Heart left ventricle (tissue), 16 donors: ENCODE data around the gene HS6ST3. TPM values are rescaled to one million over a fixed set of nuclear protein-coding genes. Genes with fewer than 3 reads are reported as not detected.

Experiments
- ATAC-seq, 4 donors: fragments of 200-7000 bp; cut with Tn5 transposase; one replicate each; pipeline ENCODE4 v1.9.1; 2020 to 2022; ENCODE audit warnings: moderate library complexity in 4 of 4, mild to moderate bottlenecking in 3 of 4, moderate number of reproducible peaks in 1 of 4
- DNase-seq, 5 donors: peaks; one replicate each; pipeline ENCODE4 v3.0.0-alpha.2; 2020
- H3K27ac ChIP-seq, 12 donors: fragments of 200-600 bp; sonication (generic) in 4 of 12; one replicate each; pipeline versions ENCODE4 v1.5.0 to v1.8.0; 2016 to 2022; ENCODE audit warnings: mild to moderate bottlenecking in 2 of 12
- H3K27me3 ChIP-seq, 9 donors: fragments of 200-600 bp; sonication (generic) in 2 of 9; one replicate each; pipeline versions ENCODE4 v1.5.1 to v1.8.0; 2016 to 2022; ENCODE audit warnings: mild to moderate bottlenecking in 3 of 9
- H3K36me3 ChIP-seq, 9 donors: fragments of 200-600 bp; sonication (generic) in 2 of 9; one replicate each; pipeline versions ENCODE4 v1.5.0 to v1.8.0; 2018 to 2022; ENCODE audit warnings: mild to moderate bottlenecking in 2 of 9
- H3K4me1 ChIP-seq, 12 donors: fragments of 200-600 bp; sonication (generic) in 4 of 12; one replicate each; pipeline versions ENCODE4 v1.5.0 to v1.8.0; 2016 to 2022; ENCODE audit warnings: mild to moderate bottlenecking in 3 of 12
- H3K4me3 ChIP-seq, 12 donors: fragments of 200-600 bp; sonication (generic) in 4 of 12; one replicate each; pipeline versions ENCODE4 v1.5.0 to v1.8.0; 2017 to 2022; ENCODE audit warnings: mild to moderate bottlenecking in 9 of 12, moderate library complexity in 4 of 12
- H3K9me3 ChIP-seq, 12 donors: fragments of 200-600 bp; sonication (generic) in 4 of 12; one replicate each; pipeline versions ENCODE4 v1.5.0 to v1.8.0; 2016 to 2022; ENCODE audit warnings: mild to moderate bottlenecking in 1 of 12
- POLR2A ChIP-seq, 2 donors: fragments of 450-650 bp; IDR thresholded peaks; one replicate each; pipeline ENCODE4 v1.6.1; 2017; ENCODE audit warnings: antibody characterized with exemption in 2 of 2, mild to moderate bottlenecking in 2 of 2, moderate library complexity in 2 of 2
- WGBS, 4 donors: extraction: QIAGEN DNeasy Blood & Tissue Kit in 2 of 4; methylation state at CpG; one replicate each; pipeline versions ENCODE4 v1.1.5 to v1.1.7; 2013 to 2018; 5-methylcytosine and 5-hydroxymethylcytosine counted together
- intact Hi-C, 10 donors: fragments of 100-400 bp; cut with DNase I; formaldehyde crosslinking; loops; one replicate each; pipeline versions ENCODE4 v1.11.1 to v1.14.2; 2022
- polyA plus RNA-seq, 2 donors: library from polyadenylated mRNA; stranded (reverse); fragments of 200-250 nt; gene quantifications; one replicate each; pipeline ENCODE4 v1.2.3, GENCODE V29; 2013
- total RNA-seq, 9 donors: library from RNA; depleted of rRNA in 2 of 9; stranded (reverse); fragments of >200 nt in 2 of 9; fragmentation: NEBNext Ultra II Directional in 3 of 9; extraction: Animal tissue kit (Norgen Biotek cat#: 25700) in 3 of 9; gene quantifications; one replicate each; pipeline versions ENCODE4 v1.1.0 to v1.2.4, GENCODE V29; 2016 to 2023
- TF ChIP-seq, protein P1 (sequence below), 12 donors: fragments of 200-600 bp; sonication (generic) in 4 of 12; IDR thresholded peaks; one replicate each; pipeline versions ENCODE4 v1.5.0 to v1.8.0; 2018 to 2022; ENCODE audit warnings: antibody characterized with exemption in 12 of 12, mild to moderate bottlenecking in 5 of 12
- donor health status: ischemic (EF 13 %, LVEDD 7.1; RV severe dilation, severe dysfunction).
- donor health status: healthy with polysubstance abuse.
- donor health status: DM: no; HTN: yes; CAD: no.
- donor health status: DM: no; HTN: no; CAD: no.
- donor health status: ischemic (EF 25% LVEDD 6.9; RV normal size, moderate dysfunction).
- donor health status: ischemic (EF 25% LVEDD 5.7; RV mildly dilated, moderate dysfunction).
- donor health status: healthy.
- donor health status: DM: yes; HTN: yes; CAD: no.
- donor health status: ischemic (EF 35%, LVEDD 5.7; RV mildly dilated, moderate dysfunction).
- donor health status: nonischemic (EF 11% LVEDD 7.7; RV severe dilation, severe dysfunction).
- donor health status: DM: yes; HTN: yes; CAD: no.
- donor health status: PGD.
- donor health status: ischemic (EF 29% LVEDD 5.4; RV normal size, mild dysfunction).
- donor health status: nonischemic (EF 23%, LVEDD 6.1; RV moderate dilation, normal function).

HS6ST3 gene
- total and polyA plus RNA-seq, 11 donors = 0.01 to 5.2 (median 1.2) TPM

DNA sequence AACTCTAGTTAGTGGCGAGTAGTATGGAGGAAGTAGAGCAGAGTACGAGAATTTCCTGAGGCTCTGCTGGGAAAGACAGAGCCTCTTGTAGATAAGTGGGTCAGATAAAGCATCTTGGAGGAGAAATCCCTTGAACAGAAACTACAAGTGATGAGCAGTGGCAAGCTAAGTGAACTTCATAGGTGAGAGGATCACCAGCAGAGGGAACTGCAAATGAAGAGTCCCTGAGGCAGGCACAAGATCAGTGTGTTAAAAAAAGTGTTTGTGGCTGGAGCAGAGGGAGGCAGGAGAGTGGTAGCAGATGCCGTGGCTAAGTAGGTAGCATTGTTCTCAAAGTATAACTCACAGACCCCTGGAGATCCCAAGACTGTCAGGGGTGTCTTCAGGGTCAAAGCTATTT, 437.6 kb downstream of the HS6ST3 start:
- no peak overlapping the region for H3K27ac ChIP-seq
- H3K27me3 ChIP-seq = no peaks in the 10 kb centered on the region
- no peak for DNase-seq
- no peak for ATAC-seq
- TF ChIP-seq POLR2A (IDR thresholded peaks at IDR 0.05) = no peak
- TF ChIP-seq, protein P1, sequence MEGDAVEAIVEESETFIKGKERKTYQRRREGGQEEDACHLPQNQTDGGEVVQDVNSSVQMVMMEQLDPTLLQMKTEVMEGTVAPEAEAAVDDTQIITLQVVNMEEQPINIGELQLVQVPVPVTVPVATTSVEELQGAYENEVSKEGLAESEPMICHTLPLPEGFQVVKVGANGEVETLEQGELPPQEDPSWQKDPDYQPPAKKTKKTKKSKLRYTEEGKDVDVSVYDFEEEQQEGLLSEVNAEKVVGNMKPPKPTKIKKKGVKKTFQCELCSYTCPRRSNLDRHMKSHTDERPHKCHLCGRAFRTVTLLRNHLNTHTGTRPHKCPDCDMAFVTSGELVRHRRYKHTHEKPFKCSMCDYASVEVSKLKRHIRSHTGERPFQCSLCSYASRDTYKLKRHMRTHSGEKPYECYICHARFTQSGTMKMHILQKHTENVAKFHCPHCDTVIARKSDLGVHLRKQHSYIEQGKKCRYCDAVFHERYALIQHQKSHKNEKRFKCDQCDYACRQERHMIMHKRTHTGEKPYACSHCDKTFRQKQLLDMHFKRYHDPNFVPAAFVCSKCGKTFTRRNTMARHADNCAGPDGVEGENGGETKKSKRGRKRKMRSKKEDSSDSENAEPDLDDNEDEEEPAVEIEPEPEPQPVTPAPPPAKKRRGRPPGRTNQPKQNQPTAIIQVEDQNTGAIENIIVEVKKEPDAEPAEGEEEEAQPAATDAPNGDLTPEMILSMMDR (IDR thresholded peaks at IDR 0.05) = no peak
- no peaks in the 10 kb centered on the region for H3K9me3 ChIP-seq
- H3K36me3 ChIP-seq = no peaks in the 10 kb centered on the region
- no peaks in the 10 kb centered on the region for H3K4me1 ChIP-seq
- intact Hi-C loops = no loop called here
- no peak overlapping the region for H3K4me3 ChIP-seq
- 35 to 51% (median 43%) methylated on average over 3 of the region's 3 CpGs for WGBS, 4 donors

DNA sequence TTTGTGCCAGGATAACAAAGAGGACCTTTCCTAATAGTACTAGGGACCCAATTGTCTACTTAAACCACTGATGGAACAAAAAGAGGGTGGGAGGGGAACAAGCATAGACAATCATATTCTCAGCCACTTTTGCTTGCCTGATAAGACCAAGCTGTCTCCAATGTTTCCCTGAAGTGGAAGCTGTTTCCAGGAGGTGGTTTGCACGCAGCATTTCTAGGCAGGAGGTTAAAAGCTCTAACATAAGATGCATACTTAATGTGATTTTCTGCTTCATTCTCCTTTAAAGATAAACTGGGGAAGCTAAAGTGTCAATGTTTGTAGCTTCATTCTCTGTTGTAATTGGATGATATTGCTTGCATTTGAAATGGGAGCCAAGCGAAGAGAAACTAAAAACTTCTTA, 442.9 kb downstream of the HS6ST3 start:
- Histone ChIP-seq H3K27ac (no peak overlapping the region), H3K9me3 (no peaks in the 10 kb centered on the region), H3K4me1 (no peaks in the 10 kb centered on the region), H3K36me3 (no peaks in the 10 kb centered on the region), H3K27me3 (no peaks in the 10 kb centered on the region), H3K4me3 (no peak overlapping the region)
- 70 to 82% (median 76%) methylated on average over 2 of the region's 2 CpGs for WGBS, 4 donors
- intact Hi-C loops = no loop called here
- ATAC-seq = no peak
- DNase-seq = no peak
- TF ChIP-seq, protein P1 (IDR thresholded peaks at IDR 0.05) = no peak
- TF ChIP-seq POLR2A (IDR thresholded peaks at IDR 0.05) = no peak

DNA sequence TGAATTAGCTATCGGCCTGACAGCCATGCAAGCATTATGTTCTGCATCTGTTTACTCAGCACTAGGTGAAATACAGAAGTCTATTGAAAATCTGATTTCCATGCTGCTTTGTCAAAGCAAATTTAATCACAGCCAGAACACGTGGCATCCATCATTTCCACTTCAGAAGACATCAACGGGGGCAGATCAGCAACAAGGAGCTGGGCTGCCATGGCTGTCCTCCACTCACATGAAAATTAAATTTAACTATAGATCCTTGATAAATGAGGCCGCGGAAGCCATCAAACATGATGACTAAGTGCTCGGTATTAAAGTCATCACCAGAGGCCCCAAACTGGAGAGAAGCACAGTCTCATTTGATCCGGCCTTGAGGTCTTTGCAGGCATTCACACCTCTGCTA, 443.5 kb downstream of the HS6ST3 start:
- Histone ChIP-seq H3K36me3 (no peaks in the 10 kb centered on the region), H3K4me1 (no peaks in the 10 kb centered on the region), H3K4me3 (no peak overlapping the region), H3K27me3 (no peaks in the 10 kb centered on the region), H3K9me3 (no peaks in the 10 kb centered on the region), H3K27ac (no peak overlapping the region)
- no peak for ATAC-seq
- no peak for TF ChIP-seq POLR2A (IDR thresholded peaks at IDR 0.05)
- TF ChIP-seq, protein P1 (IDR thresholded peaks at IDR 0.05) = no peak
- WGBS, 4 donors = 66 to 75% (median 68%) methylated on average over 7 of the region's 7 CpGs
- intact Hi-C loops = no loop called here
- DNase-seq = no peak

DNA sequence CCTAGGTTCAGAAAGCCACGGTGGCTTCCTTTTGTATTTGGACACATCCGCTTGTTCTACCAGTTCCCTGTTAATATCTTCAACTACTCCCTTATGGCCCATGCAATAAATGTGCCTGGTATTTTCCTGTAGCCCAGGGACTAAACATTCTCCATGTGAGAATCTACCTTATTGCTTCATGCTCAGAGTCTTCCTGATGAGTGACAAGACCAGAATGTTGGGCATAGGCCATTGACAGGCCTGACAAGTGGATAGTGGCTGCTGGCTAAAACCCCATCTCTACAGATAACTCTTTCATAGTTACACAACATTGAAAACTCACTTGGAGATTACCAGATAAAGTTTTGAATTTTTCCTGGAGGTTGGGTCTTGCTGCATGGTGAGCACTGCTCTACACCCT, 449.9 kb downstream of the HS6ST3 start:
- WGBS, 4 donors = 86 to 100% (median 93%) methylated on average over 2 of the region's 2 CpGs
- intact Hi-C loops = no loop called here

More for the DNA sequence above, 449.9 kb downstream of the HS6ST3 start:
- no peaks in the 10 kb centered on the region for H3K9me3 ChIP-seq
- DNase-seq = no peak
- H3K4me1 ChIP-seq = no peaks in the 10 kb centered on the region
- ATAC-seq = no peak
- TF ChIP-seq POLR2A (IDR thresholded peaks at IDR 0.05) = no peak
- TF ChIP-seq, protein P1 (IDR thresholded peaks at IDR 0.05) = no peak
- H3K36me3 ChIP-seq = no peaks in the 10 kb centered on the region
- H3K27ac ChIP-seq = no peak overlapping the region
- H3K4me3 ChIP-seq = no peak overlapping the region
- no peaks in the 10 kb centered on the region for H3K27me3 ChIP-seq
